Heart left ventricle (tissue), 16 donors: ENCODE results near the gene CHCHD3. TPM values are rescaled to one million over a fixed set of nuclear protein-coding genes. Genes with fewer than 3 reads are reported as not detected.
A peak's percentile ranks its signal among the peaks of the same experiment; 100 is the strongest.

Experiments
- ATAC-seq, 4 donors: fragments of 200-7000 bp; cut with Tn5 transposase; one replicate each; pipeline ENCODE4 v1.9.1; 2020 to 2022; ENCODE audit warnings: moderate library complexity in 4 of 4, mild to moderate bottlenecking in 3 of 4, moderate number of reproducible peaks in 1 of 4
- DNase-seq, 5 donors: peaks; one replicate each; pipeline ENCODE4 v3.0.0-alpha.2; 2020
- H3K27ac ChIP-seq, 12 donors: fragments of 200-600 bp; sonication (generic) in 4 of 12; one replicate each; pipeline versions ENCODE4 v1.5.0 to v1.8.0; 2016 to 2022; ENCODE audit warnings: mild to moderate bottlenecking in 2 of 12
- H3K27me3 ChIP-seq, 9 donors: fragments of 200-600 bp; sonication (generic) in 2 of 9; one replicate each; pipeline versions ENCODE4 v1.5.1 to v1.8.0; 2016 to 2022; ENCODE audit warnings: mild to moderate bottlenecking in 3 of 9
- H3K36me3 ChIP-seq, 9 donors: fragments of 200-600 bp; sonication (generic) in 2 of 9; one replicate each; pipeline versions ENCODE4 v1.5.0 to v1.8.0; 2018 to 2022; ENCODE audit warnings: mild to moderate bottlenecking in 2 of 9
- H3K4me1 ChIP-seq, 12 donors: fragments of 200-600 bp; sonication (generic) in 4 of 12; one replicate each; pipeline versions ENCODE4 v1.5.0 to v1.8.0; 2016 to 2022; ENCODE audit warnings: mild to moderate bottlenecking in 3 of 12
- H3K4me3 ChIP-seq, 12 donors: fragments of 200-600 bp; sonication (generic) in 4 of 12; one replicate each; pipeline versions ENCODE4 v1.5.0 to v1.8.0; 2017 to 2022; ENCODE audit warnings: mild to moderate bottlenecking in 9 of 12, moderate library complexity in 4 of 12
- H3K9me3 ChIP-seq, 12 donors: fragments of 200-600 bp; sonication (generic) in 4 of 12; one replicate each; pipeline versions ENCODE4 v1.5.0 to v1.8.0; 2016 to 2022; ENCODE audit warnings: mild to moderate bottlenecking in 1 of 12
- CTCF ChIP-seq, 12 donors: fragments of 200-600 bp; sonication (generic) in 4 of 12; IDR thresholded peaks; one replicate each; pipeline versions ENCODE4 v1.5.0 to v1.8.0; 2018 to 2022; ENCODE audit warnings: antibody characterized with exemption in 12 of 12, mild to moderate bottlenecking in 5 of 12
- POLR2A ChIP-seq, 2 donors: fragments of 450-650 bp; IDR thresholded peaks; one replicate each; pipeline ENCODE4 v1.6.1; 2017; ENCODE audit warnings: antibody characterized with exemption in 2 of 2, mild to moderate bottlenecking in 2 of 2, moderate library complexity in 2 of 2
- WGBS, 4 donors: extraction: QIAGEN DNeasy Blood & Tissue Kit in 2 of 4; methylation state at CpG; one replicate each; pipeline versions ENCODE4 v1.1.5 to v1.1.7; 2013 to 2018; 5-methylcytosine and 5-hydroxymethylcytosine counted together
- intact Hi-C, 10 donors: fragments of 100-400 bp; cut with DNase I; formaldehyde crosslinking; loops; one replicate each; pipeline versions ENCODE4 v1.11.1 to v1.14.2; 2022
- polyA plus RNA-seq, 2 donors: library from polyadenylated mRNA; stranded (reverse); fragments of 200-250 nt; gene quantifications; one replicate each; pipeline ENCODE4 v1.2.3, GENCODE V29; 2013
- total RNA-seq, 9 donors: library from RNA; depleted of rRNA in 2 of 9; stranded (reverse); fragments of >200 nt in 2 of 9; fragmentation: NEBNext Ultra II Directional in 3 of 9; extraction: Animal tissue kit (Norgen Biotek cat#: 25700) in 3 of 9; gene quantifications; one replicate each; pipeline versions ENCODE4 v1.1.0 to v1.2.4, GENCODE V29; 2016 to 2023
- donor health status: ischemic (EF 13 %, LVEDD 7.1; RV severe dilation, severe dysfunction).
- donor health status: healthy with polysubstance abuse.
- donor health status: DM: no; HTN: yes; CAD: no.
- donor health status: DM: no; HTN: no; CAD: no.
- donor health status: ischemic (EF 25% LVEDD 6.9; RV normal size, moderate dysfunction).
- donor health status: ischemic (EF 25% LVEDD 5.7; RV mildly dilated, moderate dysfunction).
- donor health status: healthy.
- donor health status: DM: yes; HTN: yes; CAD: no.
- donor health status: ischemic (EF 35%, LVEDD 5.7; RV mildly dilated, moderate dysfunction).
- donor health status: nonischemic (EF 11% LVEDD 7.7; RV severe dilation, severe dysfunction).
- donor health status: DM: yes; HTN: yes; CAD: no.
- donor health status: PGD.
- donor health status: ischemic (EF 29% LVEDD 5.4; RV normal size, mild dysfunction).
- donor health status: nonischemic (EF 23%, LVEDD 6.1; RV moderate dilation, normal function).

Gene CHCHD3
- total and polyA plus RNA-seq, 11 donors: 92.9 to 197 (median 176) TPM

- ATAC-seq (no peak), DNase-seq (no peak)
- no peaks in the 10 kb centered on the region for H3K27me3 ChIP-seq
- no peak overlapping the region for H3K4me3 ChIP-seq
- no peaks in the 10 kb centered on the region for H3K36me3 ChIP-seq
- no peaks in the 10 kb centered on the region for H3K9me3 ChIP-seq
- peak overlapping the region in 9 of 12 donors; percentile 27 to 80 (median 72) for H3K27ac ChIP-seq
- intact Hi-C loops: no loop called here
- peaks cover 3 to 64% (median 50%) of the 10 kb centered on the region in 12 donors for H3K4me1 ChIP-seq
- no peak for TF ChIP-seq POLR2A (IDR thresholded peaks at IDR 0.05)
- no peak for TF ChIP-seq CTCF (IDR thresholded peaks at IDR 0.05)
- 48 to 56% (median 54%) methylated on average over 1 of the region's 1 CpG for WGBS, 4 donors
Observed at GRCh38 chr7:133052401-133052756, 29.5 kb downstream of the CHCHD3 start.

GRCh38 chr7:133051719-133052400 lies 30.0 kb downstream of the CHCHD3 start:
- intact Hi-C loops: no loop called here
- Histone ChIP-seq H3K4me1 (peaks cover 3 to 64% (median 50%) of the 10 kb centered on the region in 12 donors), H3K27ac (peak overlapping the region in 7 of 12 donors; percentile 27 to 80 (median 73)), H3K27me3 (no peaks in the 10 kb centered on the region), H3K4me3 (no peak overlapping the region), H3K36me3 (peaks cover 0 to under 1% (median 0%) of the 10 kb centered on the region in 9 donors), H3K9me3 (no peaks in the 10 kb centered on the region)
- ATAC-seq (no peak), DNase-seq (no peak)
- WGBS, 4 donors: 59 to 68% (median 61%) methylated on average over 5 of the region's 5 CpGs
- TF ChIP-seq POLR2A (IDR thresholded peaks at IDR 0.05) (no peak), CTCF (IDR thresholded peaks at IDR 0.05) (no peak)

GRCh38 chr7:133051066-133051465 lies 30.8 kb downstream of the CHCHD3 start:
- Histone ChIP-seq H3K27ac (peak overlapping the region in 9 of 12 donors; percentile 1 to 80 (median 39)), H3K4me3 (no peak overlapping the region), H3K36me3 (peaks cover 0 to 3% (median 0%) of the 10 kb centered on the region in 9 donors), H3K4me1 (peaks cover 3 to 56% (median 46%) of the 10 kb centered on the region in 12 donors), H3K27me3 (no peaks in the 10 kb centered on the region), H3K9me3 (no peaks in the 10 kb centered on the region)
- intact Hi-C loops: no loop called here
- TF ChIP-seq POLR2A (IDR thresholded peaks at IDR 0.05) (no peak), CTCF (IDR thresholded peaks at IDR 0.05) (peak in 3 of 12 donors; percentile 25 to 41 (median 30))
- DNase-seq (peak in 2 of 5 donors; percentile 19 to 31), ATAC-seq (peak; percentile 48 to 56 (median 55))
- 24 to 33% (median 27%) methylated on average over 2 of the region's 2 CpGs for WGBS, 4 donors

- Histone ChIP-seq H3K27me3 (no peaks in the 10 kb centered on the region), H3K4me1 (peaks cover 3 to 53% (median 40%) of the 10 kb centered on the region in 12 donors), H3K9me3 (no peaks in the 10 kb centered on the region), H3K27ac (peak overlapping the region in 9 of 12 donors; percentile 1 to 80 (median 39)), H3K4me3 (no peak overlapping the region), H3K36me3 (peaks cover 0 to 3% (median 0%) of the 10 kb centered on the region in 9 donors)
- ATAC-seq (peak in 1 of 4 donors; percentile 38), DNase-seq (no peak)
- intact Hi-C loops: no loop called here
- 56 to 73% (median 62%) methylated on average over 5 of the region's 5 CpGs for WGBS, 4 donors
- no peak for TF ChIP-seq POLR2A (IDR thresholded peaks at IDR 0.05)
Observed at GRCh38 chr7:133050200-133050995, 31.5 kb downstream of the CHCHD3 start.
